A549 (cell line): ENCODE measurements around the gene LIN9. TPM values are rescaled to one million over a fixed set of nuclear protein-coding genes. Genes with fewer than 3 reads are reported as not detected.

Experiments used
- ATAC-seq, 2 experiments: fragments of 200-7000 bp in 1 of 2; fragments of >200 bp in 1 of 2; cut with Nextera tagmentation in 1 of 2; cut with Tn5 transposase in 1 of 2; 3 replicates each; pipeline versions ENCODE4 v1.8.0 to v1.9.1; 2018 to 2020; ENCODE audit warnings: mild to moderate bottlenecking in 1 of 2, moderate library complexity in 1 of 2
- CTCF ChIA-PET: fragments of 300-600 bp; sonication (Branson Sonifier 250); formaldehyde crosslinking; extraction: SDS; loops from one replicate; lab custom pipeline; 2021; ENCODE audit warnings: antibody characterized with exemption, inconsistent platforms; lab: Yijun Ruan, JAX
- POLR2A ChIA-PET: fragments of 350-600 bp; formaldehyde crosslinking; extraction: SDS; loops from one replicate; lab custom pipeline; 2021; ENCODE audit warnings: antibody characterized with exemption, inconsistent platforms; lab: Yijun Ruan, JAX
- DNase-seq, 2 experiments: peaks; one replicate each; pipeline versions ENCODE4 v3.0.0 to v3.0.0-alpha.2; 2011 to 2016; ENCODE audit warnings: low read depth in 1 of 2, low spot score in 1 of 2
- FAIRE-seq: peaks from 2 replicates; lab custom pipeline; 2011; peaks lifted over from hg19 to GRCh38; lab: Jason Lieb, UNC
- H3K27ac ChIP-seq, 2 experiments: fragments of >200 bp; sonication (Bioruptor Twin); formaldehyde crosslinking; 3 replicates each; pipeline ENCODE4 v1.5.1; 2016 to 2017
- H3K4me1 ChIP-seq: fragments of >200 bp; sonication (Bioruptor Twin); formaldehyde crosslinking; 3 replicates; pipeline ENCODE4 v1.6.1; 2016
- H3K4me2 ChIP-seq: fragments of >200 bp; sonication (Bioruptor Twin); formaldehyde crosslinking; 3 replicates; pipeline ENCODE4 v1.6.1; 2016
- H3K4me3 ChIP-seq: fragments of >200 bp; sonication (Bioruptor Twin); formaldehyde crosslinking; 3 replicates; pipeline ENCODE4 v1.5.1; 2016
- H3K9me3 ChIP-seq: fragments of >200 bp; sonication (Bioruptor Twin); formaldehyde crosslinking; 3 replicates; pipeline ENCODE4 v1.6.1; 2016
- ATOH8 ChIP-seq: fragments of 250-450 bp; sonication (Bioruptor Pico); IDR thresholded peaks from 2 replicates; pipeline ENCODE4 v1.5.0; 2020; ENCODE audit warnings: low read depth, mild to moderate bottlenecking, moderate library complexity
- BCL3 ChIP-seq: fragments of >200 bp; sonication (Bioruptor Twin); formaldehyde crosslinking; IDR thresholded peaks from 3 replicates; pipeline ENCODE4 v1.6.1; 2016
- BHLHE40 ChIP-seq: IDR thresholded peaks from 2 replicates; pipeline ENCODE4 v1.6.1; 2012; ENCODE audit warnings: low read depth, low read length, inconsistent platforms
- CHD4 ChIP-seq: fragments of 200-600 bp; sonication (generic); IDR thresholded peaks from 2 replicates; pipeline ENCODE4 v1.6.1; 2016; ENCODE audit warnings: antibody characterized with exemption, mild to moderate bottlenecking, borderline replicate concordance
- EHMT2 ChIP-seq: fragments of 200-600 bp; sonication (generic); IDR thresholded peaks from 2 replicates; pipeline ENCODE4 v1.6.1; 2016; ENCODE audit warnings: antibody characterized with exemption, low read depth, mild to moderate bottlenecking, moderate library complexity
- FOXS1 ChIP-seq: fragments of 250-450 bp; sonication (Bioruptor Pico); IDR thresholded peaks from 2 replicates; pipeline ENCODE4 v1.5.0; 2020; ENCODE audit warnings: mild to moderate bottlenecking, moderate library complexity
- GATA3 ChIP-seq: IDR thresholded peaks from 2 replicates; pipeline ENCODE4 v1.6.1; 2012; ENCODE audit warnings: borderline replicate concordance
- JUNB ChIP-seq: fragments of >200 bp; sonication (Bioruptor Twin); formaldehyde crosslinking; IDR thresholded peaks from 2 replicates; pipeline ENCODE4 v1.6.1; 2016
- MAZ ChIP-seq: fragments of 150-350 bp; IDR thresholded peaks from 2 replicates; pipeline ENCODE4 v1.6.1; 2014; ENCODE audit warnings: antibody characterized with exemption, low read depth, low read length, borderline replicate concordance
- PBX3 ChIP-seq: IDR thresholded peaks from 2 replicates; pipeline ENCODE4 v1.6.1; 2012
- POLR2AphosphoS2 ChIP-seq: conservative IDR thresholded peaks from 2 replicates; pipeline ENCODE4 v1.6.1; 2012; ENCODE audit warnings: low read length, improper control_type of control experiment, inconsistent platforms
- RARB ChIP-seq: fragments of 250-450 bp; sonication (Bioruptor Pico); IDR thresholded peaks from 2 replicates; pipeline ENCODE4 v1.8.0; 2021; ENCODE audit warnings: mild to moderate bottlenecking, moderate library complexity
- RCOR1 ChIP-seq: fragments of 150-350 bp; IDR thresholded peaks from 2 replicates; pipeline ENCODE4 v1.6.1; 2014; ENCODE audit warnings: antibody characterized with exemption, low read length, low read depth
- REST ChIP-seq: fragments of 200-600 bp; sonication (generic); IDR thresholded peaks from 2 replicates; pipeline ENCODE4 v1.6.1; 2016; ENCODE audit warnings: antibody characterized with exemption, mild to moderate bottlenecking, moderate library complexity
- RNF2 ChIP-seq: fragments of 200-600 bp; sonication (generic); IDR thresholded peaks from 2 replicates; pipeline ENCODE4 v1.6.1; 2016; ENCODE audit warnings: low read depth, mild to moderate bottlenecking, antibody characterized with exemption, moderate library complexity, borderline replicate concordance
- SMC3 ChIP-seq: fragments of >200 bp; sonication (Bioruptor Twin); formaldehyde crosslinking; IDR thresholded peaks from 3 replicates; pipeline ENCODE4 v1.6.1; 2018; ENCODE audit warnings: inconsistent platforms
- TP53 ChIP-seq: fragments of 250-450 bp; sonication (Bioruptor Pico); IDR thresholded peaks from 2 replicates; pipeline ENCODE4 v1.5.0; 2021; ENCODE audit warnings: mild to moderate bottlenecking, moderate library complexity
- ZFP36 ChIP-seq: fragments of 450-650 bp; IDR thresholded peaks from 2 replicates; pipeline ENCODE4 v1.6.1; 2014; ENCODE audit warnings: borderline replicate concordance; ENCODE audit not compliant: partially characterized antibody
- ZNF302 ChIP-seq: fragments of 250-450 bp; sonication (Bioruptor Pico); IDR thresholded peaks from 2 replicates; pipeline ENCODE4 v1.9.0; 2021; ENCODE audit warnings: inconsistent platforms, mild to moderate bottlenecking, moderate library complexity
- WGBS: methylation state at CpG from one replicate; pipeline ENCODE4 v1.1.6; 2017; ENCODE audit errors: missing lambda C conversion rate; 5-methylcytosine and 5-hydroxymethylcytosine counted together
- polyA plus RNA-seq, 4 experiments: library from polyadenylated mRNA; depleted of rRNA in 3 of 4; stranded (reverse); fragments of >200 nt; fragmentation: RNase III in 1 of 4; extraction: RNeasy Plus Mini Kit Qiagen cat#74134 plus additional on column Dnase treatment in 1 of 4; gene quantifications; 2 replicates in 3 of 4; 3 replicates in 1 of 4; pipeline ENCODE4 v1.2.3, GENCODE V29; 2011 to 2017

The LIN9 gene
- polyA plus RNA-seq, 2 of the 4 experiments (the other 2 are of a cell fraction): 8.3 to 14.7 TPM

- CTCF ChIA-PET: interaction anchor here (1.1 kb wide), 1 partner anchor 11 kb away, joined by 3 read pairs; no protein-coding TSS in a partner anchor
- FAIRE-seq (no peak), DNase-seq (no peak), ATAC-seq (peak in 1 of 2 experiments; percentile 12; a peak in 1 of 6 replicates)
- no peak overlapping the region for H3K27ac ChIP-seq
- no peak overlapping the region for H3K4me3 ChIP-seq
- TF ChIP-seq CHD4 (no peak), GATA3 (no peak)
- H3K4me2 ChIP-seq: no peak overlapping the region
- no peaks in the 10 kb centered on the region for H3K4me1 ChIP-seq
- POLR2A ChIA-PET: no interaction called here
- WGBS: 91% methylated on average over 6 of the region's 6 CpGs
- no peaks in the 10 kb centered on the region for H3K9me3 ChIP-seq
Measured at GRCh38 chr1:226355669-226356551, 46.9 kb upstream of the LIN9 start.

GRCh38 chr1:226355016-226355415 is 46.1 kb upstream of the LIN9 start:
- no peak for DNase-seq
- TF ChIP-seq ZNF302 (CRISPR knock-in tag): no peak
- no peak for TF ChIP-seq JUNB
- TF ChIP-seq FOXS1 (CRISPR knock-in tag): no peak
- TF ChIP-seq PBX3: no peak
- no peak for TF ChIP-seq MAZ
- no peak for TF ChIP-seq REST
- TF ChIP-seq ZFP36: no peak
- no peak for TF ChIP-seq BCL3
- no peak for TF ChIP-seq ATOH8
- TF ChIP-seq RNF2: no peak
- TF ChIP-seq EHMT2: no peak
- TF ChIP-seq POLR2AphosphoS2: no peak
- no peak for TF ChIP-seq RCOR1
- TF ChIP-seq SMC3: no peak
- TF ChIP-seq RARB (CRISPR knock-in tag): no peak
- no peak for TF ChIP-seq TP53 (CRISPR knock-in tag)
- no peak for TF ChIP-seq BHLHE40
- CTCF ChIA-PET: interaction anchor here (1.4 to 2.0 kb wide), 2 partner anchors 22 to 230 kb away, joined by 3 to 8 read pairs; no protein-coding TSS in a partner anchor
- Histone ChIP-seq H3K9me3 (no peaks in the 10 kb centered on the region), H3K4me2 (no peak overlapping the region), H3K27ac (no peak overlapping the region), H3K4me1 (no peaks in the 10 kb centered on the region), H3K4me3 (no peak overlapping the region)
- no peak for ATAC-seq
- WGBS: 91% methylated on average over 9 of the region's 10 CpGs
- FAIRE-seq: no peak
- POLR2A ChIA-PET: no interaction called here
